Tibial nerve (tissue), 4 donors: ENCODE measurements around the gene DOP1B. TPM values are rescaled to one million over a fixed set of nuclear protein-coding genes. Genes with fewer than 3 reads are reported as not detected.
"Not testable (repeated sequence)": the region's sequence is repeated elsewhere in the genome, so short reads cannot be mapped to it uniquely, and the experiment has no call there.

ENCODE experiments used
- DNase-seq, 2 donors: peaks; one replicate each; pipeline ENCODE4 v3.0.0-alpha.2; 2019; ENCODE audit warnings: low spot score in 2 of 2
- H3K27ac ChIP-seq, 4 donors: fragments of 200-600 bp; sonication (generic) in 3 of 4; one replicate each; pipeline ENCODE4 v1.5.1; 2017 to 2019; ENCODE audit warnings: mild to moderate bottlenecking in 1 of 4
- H3K27me3 ChIP-seq, 2 donors: fragments of 200-600 bp; sonication (generic) in 1 of 2; one replicate each; pipeline versions ENCODE4 v1.5.1 to v1.6.0; 2017 to 2019
- H3K36me3 ChIP-seq, 3 donors: fragments of 200-600 bp; sonication (generic); one replicate each; pipeline ENCODE4 v1.5.1; 2018 to 2019
- H3K4me1 ChIP-seq, 4 donors: fragments of 200-600 bp; sonication (generic) in 3 of 4; one replicate each; pipeline ENCODE4 v1.5.1; 2017 to 2019
- H3K4me3 ChIP-seq, 4 donors: fragments of 200-600 bp; sonication (generic) in 3 of 4; one replicate each; pipeline ENCODE4 v1.5.1; 2017 to 2019; ENCODE audit warnings: mild to moderate bottlenecking in 1 of 4, moderate library complexity in 1 of 4
- H3K9me3 ChIP-seq, 4 donors: fragments of 200-600 bp; sonication (generic) in 3 of 4; one replicate each; pipeline ENCODE4 v1.5.1; 2017 to 2019
- CTCF ChIP-seq, 5 experiments: fragments of 200-600 bp in 3 of 5; fragments of 450-650 bp in 2 of 5; sonication (generic) in 3 of 5; IDR thresholded peaks; one replicate each; pipeline ENCODE4 v1.5.1; 2016 to 2019; ENCODE audit warnings: antibody characterized with exemption in 5 of 5, mild to moderate bottlenecking in 3 of 5, moderate library complexity in 2 of 5
- EP300 ChIP-seq, 2 donors: sonication (generic); formaldehyde crosslinking; IDR thresholded peaks; one replicate each; pipeline ENCODE4 v1.6.1; 2017; ENCODE audit warnings: antibody characterized with exemption in 2 of 2, mild to moderate bottlenecking in 1 of 2
- POLR2A ChIP-seq, 2 donors: fragments of 450-650 bp; IDR thresholded peaks; one replicate each; pipeline ENCODE4 v1.6.1; 2017; ENCODE audit warnings: antibody characterized with exemption in 2 of 2, mild to moderate bottlenecking in 2 of 2, moderate library complexity in 2 of 2
- WGBS, 2 donors: methylation state at CpG; one replicate each; pipeline ENCODE4 v1.1.5; 2018; 5-methylcytosine and 5-hydroxymethylcytosine counted together
- total RNA-seq, 4 donors: library from RNA; depleted of rRNA; stranded (reverse); fragments of >200 nt; gene quantifications; one replicate each; pipeline ENCODE4 v1.1.0, GENCODE V29; 2016

The DOP1B gene
- total RNA-seq, 4 donors from 2014 or later: 12.3 to 29.9 (median 22.0) TPM

- Histone ChIP-seq H3K4me1 (peaks cover 0 to 28% (median 7%) of the 10 kb centered on the region in 4 donors), H3K27me3 (no peaks in the 10 kb centered on the region), H3K36me3 (peaks cover 0 to 61% (median 2%) of the 10 kb centered on the region in 3 donors), H3K4me3 (no peak overlapping the region), H3K9me3 (no peaks in the 10 kb centered on the region), H3K27ac (peak overlapping the region in 1 of 4 donors; percentile 50)
- peak; percentile 41 to 87 for DNase-seq
- peak in 1 of 2 donors; percentile 23 for TF ChIP-seq EP300 (IDR thresholded peaks at IDR 0.05)
- TF ChIP-seq POLR2A (IDR thresholded peaks at IDR 0.05): no peak
- TF ChIP-seq CTCF (IDR thresholded peaks at IDR 0.05): peak; percentile 64 to 80 (median 75)
- 15 to 19% methylated on average over 6 of the region's 6 CpGs for WGBS, 2 donors
These were observed 15.1 kb upstream of the DOP1B start for GRCh38 chr21:36141513-36141925.

- DNase-seq, H3K9me3 ChIP-seq, H3K4me3 ChIP-seq, H3K4me1 ChIP-seq, H3K27ac ChIP-seq, H3K27me3 ChIP-seq: not testable (repeated sequence)
- peaks cover 0 to 51% (median 2%) of the 10 kb centered on the region in 3 donors for H3K36me3 ChIP-seq
- 79 to 84% methylated on average over 5 to 6 of the region's 6 CpGs for WGBS, 2 donors
These were observed 12.4 kb upstream of the DOP1B start for GRCh38 chr21:36144233-36144632.

- Histone ChIP-seq H3K36me3 (peaks cover 0 to 41% (median 2%) of the 10 kb centered on the region in 3 donors), H3K27ac (no peak overlapping the region), H3K9me3 (no peaks in the 10 kb centered on the region), H3K4me1 (peaks cover 0 to 20% (median 6%) of the 10 kb centered on the region in 4 donors), H3K4me3 (no peak overlapping the region), H3K27me3 (no peaks in the 10 kb centered on the region)
- no peak for TF ChIP-seq POLR2A (IDR thresholded peaks at IDR 0.05)
- TF ChIP-seq EP300 (IDR thresholded peaks at IDR 0.05): no peak
- TF ChIP-seq CTCF (IDR thresholded peaks at IDR 0.05): no peak
- DNase-seq: no peak
- 76 to 86% methylated on average over 3 of the region's 3 CpGs for WGBS, 2 donors
These were observed 11.4 kb upstream of the DOP1B start for GRCh38 chr21:36145259-36145658.

GRCh38 chr21:36147911-36148310, 8.7 kb upstream of the DOP1B start:
- Histone ChIP-seq H3K27me3 (no peaks in the 10 kb centered on the region), H3K27ac (no peak overlapping the region), H3K4me3 (no peak overlapping the region), H3K4me1 (peaks cover 0 to 17% (median 7%) of the 10 kb centered on the region in 4 donors), H3K9me3 (no peaks in the 10 kb centered on the region), H3K36me3 (peaks cover 0 to 34% (median 2%) of the 10 kb centered on the region in 3 donors)
- WGBS, 2 donors: 77 to 80% methylated on average over 5 of the region's 5 CpGs
- no peak for DNase-seq
- no peak for TF ChIP-seq POLR2A (IDR thresholded peaks at IDR 0.05)
- no peak for TF ChIP-seq CTCF (IDR thresholded peaks at IDR 0.05)
- TF ChIP-seq EP300 (IDR thresholded peaks at IDR 0.05): no peak

GRCh38 chr21:36148886-36149285, 7.7 kb upstream of the DOP1B start:
- Histone ChIP-seq H3K27me3 (no peaks in the 10 kb centered on the region), H3K27ac (no peak overlapping the region), H3K9me3 (no peaks in the 10 kb centered on the region), H3K36me3 (peaks cover 0 to 24% (median 2%) of the 10 kb centered on the region in 3 donors), H3K4me3 (no peak overlapping the region), H3K4me1 (peaks cover 0 to 17% (median 7%) of the 10 kb centered on the region in 4 donors)
- DNase-seq: no peak
- 95 to 99% methylated on average over 3 of the region's 3 CpGs for WGBS, 2 donors
- TF ChIP-seq POLR2A (IDR thresholded peaks at IDR 0.05) (no peak), CTCF (IDR thresholded peaks at IDR 0.05) (no peak), EP300 (IDR thresholded peaks at IDR 0.05) (no peak)
